Choroid plexus epithelial cell (primary cell): ENCODE data around the gene ZC2HC1B.
"Not testable (repeated sequence)": the region's sequence is repeated elsewhere in the genome, so short reads cannot be mapped to it uniquely, and the experiment has no call there.

Experiments
- DNase-seq: peaks from one replicate; pipeline ENCODE4 v3.0.0-alpha.2; 2010; ENCODE audit warnings: low read depth
- H3K4me3 ChIP-seq: 2 replicates; pipeline ENCODE4 v1.5.1; 2011; ENCODE audit warnings: low read depth, mild to moderate bottlenecking, control low read depth, low read length, moderate library complexity
- CTCF ChIP-seq: conservative IDR thresholded peaks from 2 replicates; pipeline ENCODE4 v1.5.1; 2011; ENCODE audit warnings: low read depth, mild to moderate bottlenecking, control low read depth, inconsistent platforms, low read length, moderate library complexity

Gene ZC2HC1B

GRCh38 chr6:143901885-143902750 lies 37.8 kb downstream of the ZC2HC1B start:
- no peak overlapping the region for H3K4me3 ChIP-seq
- DNase-seq: peak; percentile 58
- no peak for TF ChIP-seq CTCF

GRCh38 chr6:143902827-143903226 lies 38.6 kb downstream of the ZC2HC1B start:
- DNase-seq: no peak
- TF ChIP-seq CTCF: no peak
- H3K4me3 ChIP-seq: no peak overlapping the region

DNA sequence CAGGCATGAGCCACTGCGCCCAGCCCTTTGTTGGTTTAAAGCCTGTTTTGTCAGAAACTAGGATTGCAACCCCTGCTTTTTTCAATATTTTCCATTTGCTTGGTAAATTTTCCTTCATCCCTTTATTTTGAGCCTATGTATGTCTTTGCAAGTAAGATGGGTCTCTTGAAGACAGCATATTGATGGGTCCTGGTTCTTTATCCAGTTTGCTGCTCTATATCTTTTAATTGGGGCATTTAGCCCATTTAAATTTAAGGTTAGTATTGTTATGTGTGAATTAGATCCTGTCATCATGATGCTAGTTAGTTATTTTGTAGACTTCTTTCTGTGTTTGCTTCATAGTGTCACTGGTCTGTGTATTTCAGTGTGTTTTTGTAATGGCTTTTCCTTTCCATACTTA lies 46.8 kb downstream of the ZC2HC1B start:
- no peak for TF ChIP-seq CTCF
- no peak for DNase-seq
- no peak overlapping the region for H3K4me3 ChIP-seq

GRCh38 chr6:143912671-143913070 lies 48.4 kb downstream of the ZC2HC1B start:
- DNase-seq: no peak
- TF ChIP-seq CTCF: no peak
- no peak overlapping the region for H3K4me3 ChIP-seq

GRCh38 chr6:143917026-143917425 lies 52.8 kb downstream of the ZC2HC1B start:
- not testable (repeated sequence) for H3K4me3 ChIP-seq, DNase-seq

GRCh38 chr6:143928853-143929252 lies 64.6 kb downstream of the ZC2HC1B start:
- TF ChIP-seq CTCF: no peak
- no peak for DNase-seq
- H3K4me3 ChIP-seq: no peak overlapping the region

DNA sequence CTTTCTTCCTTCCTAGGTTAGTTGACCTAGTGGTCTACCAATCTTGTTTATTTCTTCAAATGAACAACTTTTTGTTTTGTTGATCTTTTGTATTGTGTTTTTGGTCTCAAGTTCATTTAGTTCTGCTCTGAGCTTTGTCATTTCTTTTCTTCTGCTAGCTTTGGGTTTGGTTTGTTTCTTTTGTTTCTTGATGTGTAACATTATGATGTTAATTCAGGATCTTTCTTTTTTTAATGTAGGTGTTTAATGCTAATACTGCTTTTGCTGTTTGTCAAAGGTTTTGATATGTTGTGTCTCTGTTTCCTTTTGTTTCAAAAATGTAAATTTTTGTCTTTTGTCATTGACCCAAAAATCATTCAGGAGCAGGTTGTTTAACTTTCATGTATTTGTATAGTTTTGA lies 65.7 kb downstream of the ZC2HC1B start:
- TF ChIP-seq CTCF: no peak
- H3K4me3 ChIP-seq: no peak overlapping the region
- DNase-seq: no peak
